Cardiac fibroblast (primary cell): ENCODE measurements around the gene LAMP1.
A peak's percentile ranks its signal among the peaks of the same experiment; 100 is the strongest.

Experiments
- DNase-seq, 2 donors: peaks; one replicate each; pipeline versions ENCODE4 v3.0.0 to v3.0.0-alpha.2; 2010; ENCODE audit warnings: low read depth in 2 of 2
- H3K4me3 ChIP-seq, 2 donors: replicated peaks in 1 of 2; 1 replicate in 1 of 2; 2 replicates in 1 of 2; pipeline ENCODE4 v1.5.1; 2011; ENCODE audit warnings: low read depth in 2 of 2, low read length in 2 of 2, mild to moderate bottlenecking in 2 of 2, moderate library complexity in 1 of 2
- CTCF ChIP-seq: IDR thresholded peaks from one replicate; pipeline ENCODE4 v1.5.1; 2011; ENCODE audit warnings: low read depth, mild to moderate bottlenecking, low read length, inconsistent platforms

LAMP1 gene

DNA sequence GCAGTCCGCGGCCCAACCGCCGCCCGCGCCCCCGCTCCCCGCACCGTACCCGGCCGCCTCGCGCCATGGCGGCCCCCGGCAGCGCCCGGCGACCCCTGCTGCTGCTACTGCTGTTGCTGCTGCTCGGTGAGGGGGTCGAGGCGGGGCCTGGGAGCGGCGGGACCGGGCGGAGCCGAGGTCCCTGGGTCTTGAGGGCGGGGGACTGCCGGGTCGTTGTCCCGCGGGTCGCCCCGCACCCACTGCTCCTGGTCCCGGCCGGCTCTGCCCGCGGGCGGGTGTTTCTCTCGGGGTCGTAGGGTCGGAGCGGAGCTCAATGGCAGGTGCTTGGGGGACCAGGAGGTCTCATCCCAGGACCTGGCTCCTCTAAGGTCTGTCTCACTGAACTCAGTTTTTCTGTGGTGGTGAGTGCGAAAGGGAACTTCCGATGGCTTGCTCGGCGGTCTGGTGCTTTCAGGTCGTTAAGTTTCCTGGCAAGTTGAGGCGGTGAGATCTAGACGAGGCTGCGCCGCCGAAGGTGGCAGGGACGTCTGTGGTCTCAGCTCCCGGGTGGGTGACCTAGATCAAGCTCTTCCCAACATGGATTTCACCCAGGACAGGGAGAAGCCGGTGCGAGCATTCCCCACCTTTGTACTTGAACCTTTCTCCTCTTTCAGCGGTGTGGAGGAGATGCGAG lies 467 bp downstream of the LAMP1 start:
- H3K4me3 ChIP-seq: peak overlapping the region; percentile 90 to 92
- no peak for TF ChIP-seq CTCF
- peak; percentile 11 to 37 for DNase-seq

- TF ChIP-seq CTCF: no peak
- peak; percentile 3 to 18 for DNase-seq
- H3K4me3 ChIP-seq: peak overlapping the region; percentile 90 to 92
Observed at GRCh38 chr13:113298043-113298945, 1.3 kb downstream of the LAMP1 start.

DNA sequence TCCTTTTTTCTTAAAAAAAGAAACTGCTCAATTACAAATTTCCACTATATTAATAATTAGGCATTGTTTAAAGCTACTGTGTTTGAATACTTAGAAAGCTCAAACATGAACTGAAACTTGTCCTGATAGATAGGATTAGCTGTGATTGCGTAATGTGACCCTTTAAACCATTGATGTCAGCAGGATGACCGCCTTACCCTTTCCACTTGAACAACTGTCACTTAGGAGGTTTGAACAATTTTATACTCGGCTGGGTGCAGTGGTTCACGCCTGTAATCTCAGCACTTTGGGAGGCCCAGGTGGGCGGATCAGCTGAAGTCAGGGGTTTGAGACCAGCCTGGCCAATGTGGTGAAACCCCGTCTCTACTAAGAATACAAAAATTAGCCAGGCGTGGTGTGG lies 2.9 kb downstream of the LAMP1 start:
- TF ChIP-seq CTCF: no peak
- peak in 1 of 2 donors; percentile 8 for DNase-seq

DNA sequence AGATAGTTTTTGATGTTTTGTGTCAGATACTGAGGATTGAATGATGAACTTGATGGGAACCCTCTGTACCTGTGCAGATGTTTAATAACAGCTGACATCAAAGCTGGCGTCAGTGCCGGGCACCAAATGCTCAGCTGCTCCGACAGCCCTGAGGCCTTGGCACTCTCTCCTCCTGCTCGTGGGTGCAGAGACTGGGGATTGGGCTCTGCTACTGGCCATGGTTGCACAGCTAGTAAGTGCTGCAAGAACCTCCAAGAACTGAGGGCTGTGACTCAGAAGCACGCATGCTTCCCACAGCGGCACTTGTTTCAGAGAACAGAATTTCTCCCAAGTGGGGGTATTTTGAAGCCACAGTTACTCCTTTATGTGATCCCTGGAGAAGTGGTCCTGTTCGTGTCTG lies 5.9 kb downstream of the LAMP1 start:
- no peak for TF ChIP-seq CTCF
- H3K4me3 ChIP-seq: no peak overlapping the region
- no peak for DNase-seq

More for the DNA sequence above, 2.9 kb downstream of the LAMP1 start:
- H3K4me3 ChIP-seq: no peak overlapping the region

DNA sequence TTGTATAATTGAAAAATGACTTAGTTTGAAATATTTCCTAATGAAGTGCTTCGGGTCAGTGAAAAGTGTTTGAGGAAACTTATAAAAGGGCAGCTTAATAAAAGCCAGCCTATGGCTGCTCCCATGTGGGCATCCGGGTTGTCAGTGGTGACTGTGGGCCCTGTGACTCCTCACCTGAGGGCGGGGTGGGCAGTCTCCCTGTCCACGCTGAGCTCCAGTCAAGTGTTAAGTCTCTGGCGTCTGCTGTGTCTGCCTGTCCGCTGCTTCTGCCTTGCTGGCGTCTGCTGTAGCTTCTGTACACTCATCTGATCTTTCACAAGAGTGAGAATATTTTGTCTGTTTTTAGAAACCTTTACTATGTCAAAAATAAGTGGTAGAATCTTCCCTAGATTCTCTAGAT lies 7.1 kb downstream of the LAMP1 start:
- no peak for DNase-seq
- no peak overlapping the region for H3K4me3 ChIP-seq
- no peak for TF ChIP-seq CTCF

DNA sequence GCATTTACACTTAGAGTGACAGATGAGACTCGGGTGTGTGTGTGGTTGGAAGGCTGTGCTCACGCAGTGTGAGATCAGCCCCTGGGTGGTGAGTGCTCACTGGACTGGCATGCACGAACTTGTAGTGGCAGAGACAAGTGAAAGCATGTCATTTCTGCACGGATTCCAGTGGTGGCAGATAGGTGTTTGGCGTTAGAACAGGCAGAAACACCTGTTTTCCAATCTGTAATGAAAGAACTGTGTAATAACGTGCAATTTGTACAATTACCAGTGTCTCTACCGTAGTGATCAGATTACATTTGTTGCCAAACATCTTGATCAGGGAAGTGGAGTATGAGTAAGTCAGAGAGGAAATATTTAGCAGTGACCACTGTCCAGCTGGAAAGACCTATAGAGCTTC lies 8.2 kb downstream of the LAMP1 start:
- H3K4me3 ChIP-seq: no peak overlapping the region
- TF ChIP-seq CTCF: no peak
- peak in 1 of 2 donors; percentile 49 for DNase-seq
